Suprapubic skin (tissue), 4 donors: ENCODE results near the gene ADAP1. TPM values are rescaled to one million over a fixed set of nuclear protein-coding genes. Genes with fewer than 3 reads are reported as not detected.
A peak's percentile ranks its signal among the peaks of the same experiment; 100 is the strongest.

ENCODE experiments used
- DNase-seq, 2 donors: peaks; one replicate each; pipeline ENCODE4 v3.0.0-alpha.2; 2019; ENCODE audit warnings: low spot score in 2 of 2
- H3K27ac ChIP-seq: fragments of 200-600 bp; sonication (generic); one replicate; pipeline ENCODE4 v1.5.1; 2019
- H3K27me3 ChIP-seq: fragments of 200-600 bp; sonication (generic); one replicate; pipeline ENCODE4 v1.5.1; 2019
- H3K36me3 ChIP-seq: fragments of 200-600 bp; sonication (generic); one replicate; pipeline ENCODE4 v1.5.1; 2019
- H3K4me1 ChIP-seq: fragments of 200-600 bp; sonication (generic); one replicate; pipeline ENCODE4 v1.5.1; 2019
- H3K4me3 ChIP-seq: fragments of 200-600 bp; sonication (generic); one replicate; pipeline ENCODE4 v1.5.1; 2019; ENCODE audit warnings: mild to moderate bottlenecking
- H3K9me3 ChIP-seq: fragments of 200-600 bp; sonication (generic); one replicate; pipeline ENCODE4 v1.5.1; 2019
- EP300 ChIP-seq: sonication (generic); formaldehyde crosslinking; IDR thresholded peaks from one replicate; pipeline ENCODE4 v1.6.1; 2017; ENCODE audit warnings: antibody characterized with exemption
- POLR2A ChIP-seq, 2 donors: fragments of 450-650 bp; IDR thresholded peaks; one replicate each; pipeline ENCODE4 v1.6.1; 2017; ENCODE audit warnings: antibody characterized with exemption in 2 of 2, mild to moderate bottlenecking in 2 of 2, moderate library complexity in 2 of 2
- POLR2AphosphoS5 ChIP-seq, 3 donors: sonication (generic); formaldehyde crosslinking; IDR thresholded peaks; one replicate each; pipeline ENCODE4 v1.6.1; 2017; ENCODE audit warnings: antibody characterized with exemption in 3 of 3
- WGBS: methylation state at CpG from one replicate; pipeline ENCODE4 v1.1.5; 2018; 5-methylcytosine and 5-hydroxymethylcytosine counted together
- total RNA-seq, 4 donors: library from RNA; depleted of rRNA; stranded (reverse); fragments of >200 nt; gene quantifications; one replicate each; pipeline ENCODE4 v1.1.0, GENCODE V29; 2016
- TF ChIP-seq, protein P1 (sequence below), 2 donors: fragments of 200-600 bp in 1 of 2; fragments of 450-650 bp in 1 of 2; sonication (generic) in 1 of 2; IDR thresholded peaks; one replicate each; pipeline ENCODE4 v1.5.1; 2016 to 2019; ENCODE audit warnings: antibody characterized with exemption in 2 of 2, mild to moderate bottlenecking in 1 of 2, moderate library complexity in 1 of 2

Gene ADAP1
- total RNA-seq, 4 donors from 2014 or later, result 4.1 to 9.1 (median 6.3) TPM

GRCh38 chr7:985915-986741 lies 31.6 kb upstream of the ADAP1 start:
- H3K36me3 ChIP-seq, result no peaks in the 10 kb centered on the region
- TF ChIP-seq, protein P1, sequence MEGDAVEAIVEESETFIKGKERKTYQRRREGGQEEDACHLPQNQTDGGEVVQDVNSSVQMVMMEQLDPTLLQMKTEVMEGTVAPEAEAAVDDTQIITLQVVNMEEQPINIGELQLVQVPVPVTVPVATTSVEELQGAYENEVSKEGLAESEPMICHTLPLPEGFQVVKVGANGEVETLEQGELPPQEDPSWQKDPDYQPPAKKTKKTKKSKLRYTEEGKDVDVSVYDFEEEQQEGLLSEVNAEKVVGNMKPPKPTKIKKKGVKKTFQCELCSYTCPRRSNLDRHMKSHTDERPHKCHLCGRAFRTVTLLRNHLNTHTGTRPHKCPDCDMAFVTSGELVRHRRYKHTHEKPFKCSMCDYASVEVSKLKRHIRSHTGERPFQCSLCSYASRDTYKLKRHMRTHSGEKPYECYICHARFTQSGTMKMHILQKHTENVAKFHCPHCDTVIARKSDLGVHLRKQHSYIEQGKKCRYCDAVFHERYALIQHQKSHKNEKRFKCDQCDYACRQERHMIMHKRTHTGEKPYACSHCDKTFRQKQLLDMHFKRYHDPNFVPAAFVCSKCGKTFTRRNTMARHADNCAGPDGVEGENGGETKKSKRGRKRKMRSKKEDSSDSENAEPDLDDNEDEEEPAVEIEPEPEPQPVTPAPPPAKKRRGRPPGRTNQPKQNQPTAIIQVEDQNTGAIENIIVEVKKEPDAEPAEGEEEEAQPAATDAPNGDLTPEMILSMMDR (IDR thresholded peaks at IDR 0.05), result no peak
- TF ChIP-seq POLR2AphosphoS5 (IDR thresholded peaks at IDR 0.05) (no peak), EP300 (no peak), POLR2A (IDR thresholded peaks at IDR 0.05) (no peak)
- no peak overlapping the region for H3K4me3 ChIP-seq
- WGBS, result 64% methylated on average over 21 of the region's 41 CpGs
- H3K9me3 ChIP-seq, result no peaks in the 10 kb centered on the region
- no peak overlapping the region for H3K27ac ChIP-seq
- peaks cover 64% of the 10 kb centered on the region for H3K27me3 ChIP-seq
- peaks cover 41% of the 10 kb centered on the region for H3K4me1 ChIP-seq
- DNase-seq, result no peak

- H3K4me1 ChIP-seq, result peaks cover 41% of the 10 kb centered on the region
- TF ChIP-seq POLR2AphosphoS5 (IDR thresholded peaks at IDR 0.05), result no peak
- TF ChIP-seq, protein P1 (IDR thresholded peaks at IDR 0.05), result no peak
- no peak for TF ChIP-seq EP300
- no peak for DNase-seq
- peaks cover 55% of the 10 kb centered on the region for H3K27me3 ChIP-seq
- no peaks in the 10 kb centered on the region for H3K9me3 ChIP-seq
- H3K27ac ChIP-seq, result no peak overlapping the region
- H3K36me3 ChIP-seq, result no peaks in the 10 kb centered on the region
- H3K4me3 ChIP-seq, result no peak overlapping the region
- WGBS, result 75% methylated on average over 13 of the region's 16 CpGs
Measured at GRCh38 chr7:985127-985416, 30.6 kb upstream of the ADAP1 start.

DNA sequence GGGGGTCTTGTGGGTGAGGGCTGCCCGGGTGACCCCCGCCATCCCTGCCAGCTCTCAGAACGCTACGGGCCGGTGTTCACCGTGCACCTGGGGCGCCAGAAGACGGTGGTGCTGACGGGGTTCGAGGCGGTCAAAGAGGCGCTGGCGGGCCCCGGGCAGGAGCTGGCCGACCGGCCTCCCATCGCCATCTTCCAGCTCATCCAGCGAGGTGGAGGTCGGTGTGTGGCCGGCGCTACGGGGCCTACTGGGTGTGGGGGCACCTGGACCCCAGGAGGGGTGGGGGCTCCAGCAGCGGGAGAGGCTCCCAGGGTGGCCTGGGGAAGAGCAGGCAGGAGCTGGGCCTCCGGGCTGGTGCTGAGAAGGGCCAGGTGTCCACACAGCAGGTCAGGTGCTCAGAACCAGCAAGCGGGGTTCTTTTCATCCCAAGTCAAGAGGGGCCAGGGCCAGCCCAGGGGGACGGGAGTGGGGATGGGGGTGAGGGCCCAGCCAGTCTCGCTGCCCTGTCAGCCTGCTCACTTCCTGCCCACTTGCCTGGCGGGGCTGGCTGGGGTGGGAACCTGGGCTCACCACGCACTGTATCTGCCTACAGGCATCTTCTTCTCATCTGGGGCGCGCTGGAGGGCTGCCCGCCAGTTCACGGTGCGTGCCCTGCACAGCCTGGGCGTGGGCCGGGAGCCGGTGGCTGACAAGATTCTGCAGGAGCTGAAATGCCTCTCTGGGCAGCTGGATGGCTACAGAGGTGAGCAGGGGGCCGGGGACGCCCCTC lies 30.1 kb upstream of the ADAP1 start:
- Histone ChIP-seq H3K4me1 (peaks cover 41% of the 10 kb centered on the region), H3K27ac (no peak overlapping the region), H3K9me3 (no peaks in the 10 kb centered on the region), H3K27me3 (peaks cover 55% of the 10 kb centered on the region), H3K4me3 (no peak overlapping the region), H3K36me3 (no peaks in the 10 kb centered on the region)
- TF ChIP-seq, protein P1 (IDR thresholded peaks at IDR 0.05), result no peak
- no peak for DNase-seq
- WGBS, result 60% methylated on average over 2 of the region's 39 CpGs

GRCh38 chr7:983616-984071 lies 29.2 kb upstream of the ADAP1 start:
- H3K27ac ChIP-seq, result peak overlapping the region; percentile 60
- 61% methylated on average over 6 of the region's 20 CpGs for WGBS
- no peak overlapping the region for H3K4me3 ChIP-seq
- no peak for DNase-seq
- no peaks in the 10 kb centered on the region for H3K9me3 ChIP-seq
- peaks cover 38% of the 10 kb centered on the region for H3K4me1 ChIP-seq
- no peaks in the 10 kb centered on the region for H3K36me3 ChIP-seq
- H3K27me3 ChIP-seq, result peaks cover 46% of the 10 kb centered on the region
- TF ChIP-seq, protein P1 (IDR thresholded peaks at IDR 0.05), result no peak
- TF ChIP-seq EP300, result no peak
- no peak for TF ChIP-seq POLR2A (IDR thresholded peaks at IDR 0.05)
- TF ChIP-seq POLR2AphosphoS5 (IDR thresholded peaks at IDR 0.05), result no peak

- Histone ChIP-seq H3K36me3 (no peaks in the 10 kb centered on the region), H3K4me1 (peaks cover 34% of the 10 kb centered on the region), H3K4me3 (no peak within 1 kb of the TSS), H3K27me3 (peaks cover 41% of the 10 kb centered on the region), H3K27ac (peak within 1 kb of the TSS; percentile 60), H3K9me3 (no peaks in the 10 kb centered on the region)
- no peak for DNase-seq
- 46% methylated on average over 4 of the region's 34 CpGs for WGBS
- TF ChIP-seq, protein P1 (IDR thresholded peaks at IDR 0.05), result no peak
- TF ChIP-seq POLR2AphosphoS5 (IDR thresholded peaks at IDR 0.05) (no peak), POLR2A (IDR thresholded peaks at IDR 0.05) (no peak), EP300 (no peak)
Measured at GRCh38 chr7:983004-983615, 28.6 kb upstream of the ADAP1 start, which contains the start of gene CYP2W1. TSS of gene CYP2W1 (plus strand) at chr7:983181. CDS start at chr7:983212, 31 bp downstream.
